Measurements from ENCODE around the gene TSPAN16. TPM values are rescaled to one million over a fixed set of nuclear protein-coding genes. Genes with fewer than 3 reads are reported as not detected.

TSPAN16 gene
- total RNA-seq, 8 experiments from 2014 or later, result not detected

GRCh38 chr19:11361771-11362731 is 66.1 kb downstream of the TSPAN16 start:
- in situ Hi-C loops (cut with MboI; ENCODE audit: low pct_unique_long_range_greater_than_20kb in 2 of 9, low sequenced_read_pairs in 9 of 9, unreplicated experiment in 9 of 9), result no loop called here
- peak overlapping the region in 1 of 2 donors; percentile 32 for H3K27ac ChIP-seq
- WGBS, 10 experiments, result 14 to 95% (median 74%) methylated on average over 1 to 9 of the region's 35 CpGs; no CpG with 5 or more reads in 2 of the 10 experiments
- H3K4me3 ChIP-seq, result peak overlapping the region in 1 of 5 donors; percentile 18
- peak in 4 of 8 experiments; percentile 16 to 34 (median 25) for ATAC-seq (replicated peaks in 6 of 8)
- H3K4me1 ChIP-seq (replicated peaks in 1 of 2), result peaks cover 11 to 15% of the 10 kb centered on the region in 2 donors

GRCh38 chr19:11363881-11364280 is 67.9 kb downstream of the TSPAN16 start:
- WGBS, 10 experiments, result 94% methylated on average over 9 of the region's 10 CpGs; no CpG with 5 or more reads in 9 of the 10 experiments

GRCh38 chr19:11364296-11364904 is 68.4 kb downstream of the TSPAN16 start:
- H3K4me1 ChIP-seq (replicated peaks in 1 of 2), result peaks cover 11 to 15% of the 10 kb centered on the region in 2 donors
- no peak overlapping the region for H3K4me3 ChIP-seq
- WGBS, 10 experiments, result 100% methylated on average over 1 to 2 of the region's 28 CpGs; no CpG with 5 or more reads in 8 of the 10 experiments
- H3K27ac ChIP-seq, result no peak overlapping the region
- in situ Hi-C loops (cut with MboI; ENCODE audit: low pct_unique_long_range_greater_than_20kb in 2 of 9, low sequenced_read_pairs in 9 of 9, unreplicated experiment in 9 of 9), result no loop called here
- ATAC-seq (replicated peaks in 6 of 8), result no peak

More at GRCh38 chr19:11363881-11364280, 67.9 kb downstream of the TSPAN16 start:
- in situ Hi-C loops (cut with MboI; ENCODE audit: low pct_unique_long_range_greater_than_20kb in 2 of 9, low sequenced_read_pairs in 9 of 9, unreplicated experiment in 9 of 9), result no loop called here
- ATAC-seq (replicated peaks in 6 of 8), result no peak
- Histone ChIP-seq H3K27ac (no peak overlapping the region), H3K4me3 (no peak overlapping the region), H3K4me1 (replicated peaks in 1 of 2) (peaks cover 11 to 15% of the 10 kb centered on the region in 2 donors)

- Histone ChIP-seq H3K4me1 (replicated peaks in 1 of 2) (peaks cover 11 to 15% of the 10 kb centered on the region in 2 donors), H3K4me3 (no peak overlapping the region), H3K27ac (no peak overlapping the region)
- peak in 3 of 8 experiments; percentile 17 to 40 (median 36) for ATAC-seq (replicated peaks in 6 of 8)
- in situ Hi-C loops (cut with MboI; ENCODE audit: low pct_unique_long_range_greater_than_20kb in 2 of 9, low sequenced_read_pairs in 9 of 9, unreplicated experiment in 9 of 9), result no loop called here
- WGBS, 10 experiments, result 90 to 100% methylated on average over 1 to 3 of the region's 5 CpGs; no CpG with 5 or more reads in 8 of the 10 experiments
These were observed 69.0 kb downstream of the TSPAN16 start for GRCh38 chr19:11364935-11365334.

Other genes with a start within 250 kb of the TSPAN16 start
- 100 to 1,000 TPM in 1 of 8 experiments, 10 to 100 TPM in 6, 1 to 10 TPM in 1; 8.3 to 101 (median 48.0) TPM for gene LDLR, start 206.7 kb upstream of the TSPAN16 start, total RNA-seq
- 10 to 100 TPM in 3 of 8 experiments, 1 to 10 TPM in 4, under 1 TPM in 1; 0.36 to 34.9 (median 2.6) TPM for gene SPC24, start 140.4 kb upstream of the TSPAN16 start, total RNA-seq
- 10 to 100 TPM in 5 of 8 experiments, 1 to 10 TPM in 3; 3.3 to 82.6 (median 30.3) TPM for gene KANK2, start 98.6 kb upstream of the TSPAN16 start, total RNA-seq
- under 1 TPM in 2 of 8 experiments, not detected in 6; 0.49 to 0.85 TPM for gene ANGPTL8, start 56.5 kb upstream of the TSPAN16 start, total RNA-seq
- 10 to 100 TPM in 6 of 8 experiments, 1 to 10 TPM in 2; 5.4 to 60.0 (median 14.7) TPM for gene DOCK6, start 33.6 kb upstream of the TSPAN16 start, total RNA-seq
- 10 to 100 TPM in 4 of 8 experiments, 1 to 10 TPM in 4; 7.6 to 21.6 (median 10.7) TPM for gene RAB3D, start 43.5 kb downstream of the TSPAN16 start, total RNA-seq
- 100 to 1,000 TPM in 3 of 8 experiments, 10 to 100 TPM in 5; 72.1 to 148 (median 92.9) TPM for gene TMEM205, start 50.1 kb downstream of the TSPAN16 start, total RNA-seq
- 10 to 100 TPM in 5 of 8 experiments, 1 to 10 TPM in 3; 4.4 to 22.3 (median 14.4) TPM for gene CCDC159, start 50.4 kb downstream of the TSPAN16 start, total RNA-seq
- 10 to 100 TPM; 21.5 to 46.5 (median 28.0) TPM for gene PLPPR2, start 59.3 kb downstream of the TSPAN16 start, total RNA-seq
- 1 to 10 TPM; 1.7 to 4.0 (median 2.2) TPM for gene SWSAP1, start 78.5 kb downstream of the TSPAN16 start, total RNA-seq
- 1 to 10 TPM; 1.7 to 6.1 (median 3.4) TPM for gene EPOR, start 88.2 kb downstream of the TSPAN16 start, total RNA-seq
- 1 to 10 TPM in 5 of 8 experiments, under 1 TPM in 3; 0.60 to 3.1 (median 1.2) TPM for gene RGL3, start 123.2 kb downstream of the TSPAN16 start, total RNA-seq
- 1 to 10 TPM in 5 of 8 experiments, under 1 TPM in 3; 0.45 to 5.1 (median 1.6) TPM for gene ODAD3, start 139.0 kb downstream of the TSPAN16 start, total RNA-seq
- 100 to 1,000 TPM; 160 to 255 (median 196) TPM for gene PRKCSH, start 139.5 kb downstream of the TSPAN16 start, total RNA-seq
- gene ELAVL3, start 184.9 kb downstream of the TSPAN16 start, total RNA-seq, result 10 to 100 TPM in 5 of 8 experiments, under 1 TPM in 3; 0.22 to 95.6 (median 47.7) TPM
- gene ZNF653, start 209.7 kb downstream of the TSPAN16 start, total RNA-seq, result 10 to 100 TPM in 3 of 8 experiments, 1 to 10 TPM in 5; 2.5 to 12.8 (median 8.4) TPM
- gene ECSIT, start 233.0 kb downstream of the TSPAN16 start, total RNA-seq, result 10 to 100 TPM; 20.9 to 56.9 (median 47.6) TPM
- 10 to 100 TPM in 1 of 8 experiments, 1 to 10 TPM in 6, under 1 TPM in 1; 0.55 to 11.5 (median 1.6) TPM for gene CNN1, start 242.7 kb downstream of the TSPAN16 start, total RNA-seq

All from motor neuron (in vitro differentiated cells).